Activated CD4-positive, alpha-beta memory T cell treated with anti-CD3 and anti-CD28 coated beads for 36 hours (primary cell): ENCODE measurements around the gene TAOK2. TPM values are rescaled to one million over a fixed set of nuclear protein-coding genes. Genes with fewer than 3 reads are reported as not detected.

ENCODE experiments used
- CTCF ChIA-PET: fragments of 350-600 bp; sonication (Branson Sonifier 250); formaldehyde crosslinking; loops from one replicate; lab custom pipeline; 2021; ENCODE audit warnings: antibody characterized with exemption, inconsistent platforms; lab: Charles Lee
- POLR2A ChIA-PET: fragments of 350-600 bp; sonication (Branson Sonifier 250); formaldehyde crosslinking; loops from one replicate; lab custom pipeline; 2021; ENCODE audit warnings: antibody characterized with exemption; lab: Charles Lee
- DNase-seq: peaks from one replicate; pipeline ENCODE4 v3.0.0-alpha.2; 2020
- H3K27ac Mint-ChIP-seq: one replicate; pipeline ENCODE4 v1.8.0; 2021; ENCODE audit warnings: mixed read lengths
- H3K27me3 Mint-ChIP-seq: one replicate; pipeline ENCODE4 v1.8.0; 2021; ENCODE audit warnings: mixed read lengths
- H3K36me3 Mint-ChIP-seq: one replicate; pipeline ENCODE4 v1.8.0; 2021; ENCODE audit warnings: mixed read lengths
- H3K4me1 Mint-ChIP-seq: one replicate; pipeline ENCODE4 v1.8.0; 2021; ENCODE audit warnings: low read depth, mixed read lengths
- H3K4me3 Mint-ChIP-seq: one replicate; pipeline ENCODE4 v1.8.0; 2021; ENCODE audit warnings: mild to moderate bottlenecking, mixed read lengths
- H3K9me3 Mint-ChIP-seq: one replicate; pipeline ENCODE4 v1.8.0; 2021; ENCODE audit warnings: mixed read lengths
- intact Hi-C: fragments of 100-400 bp; cut with micrococcal nuclease; formaldehyde crosslinking; loops from one replicate; pipeline ENCODE4 v1.15.1; 2023
- total RNA-seq, 2 experiments: library from RNA; stranded (reverse); gene quantifications; one replicate each; pipeline ENCODE4 v1.2.3, GENCODE V29; 2021

TAOK2 gene
- total RNA-seq, 2 experiments from 2014 or later: 27.2 to 28.2 TPM

- no peak for DNase-seq
- intact Hi-C loops: no loop called here
- Mint-ChIP-seq H3K27me3 (no peaks in the 10 kb centered on the region), H3K4me1 (peaks cover 24% of the 10 kb centered on the region), H3K9me3 (peaks cover 6% of the 10 kb centered on the region), H3K27ac (no peak overlapping the region), H3K36me3 (peaks cover 24% of the 10 kb centered on the region), H3K4me3 (no peak overlapping the region)
- ChIA-PET POLR2A (no interaction called here), CTCF (interaction anchor here (0.6 to 2.3 kb wide), 2 partner anchors 35 to 123 kb away, joined by 3 to 5 read pairs; no protein-coding TSS in a partner anchor)
These were observed 2.4 kb upstream of the TAOK2 start for GRCh38 chr16:29971304-29971703.

GRCh38 chr16:29972500-29972899, 1.2 kb upstream of the TAOK2 start:
- CTCF ChIA-PET: interaction anchor here (0.8 to 2.3 kb wide), 7 partner anchors 11 to 165 kb away, joined by 3 to 13 read pairs (median 4); partner anchors contain the start of genes KCTD13, PAGR1 and TMEM219
- Mint-ChIP-seq H3K4me1 (peaks cover 34% of the 10 kb centered on the region), H3K27ac (peak overlapping the region; percentile 67), H3K27me3 (no peaks in the 10 kb centered on the region), H3K36me3 (peaks cover 24% of the 10 kb centered on the region), H3K9me3 (peaks cover 6% of the 10 kb centered on the region), H3K4me3 (no peak overlapping the region)
- POLR2A ChIA-PET: interaction anchor here (1.2 to 2.3 kb wide), 3 partner anchors 8 to 46 kb away, joined by 5 to 25 read pairs (median 13); partner anchors contain the start of genes KCTD13 and TMEM219
- peak; percentile 9 for DNase-seq
- intact Hi-C loops: loop anchor here (2.0 kb wide), 1 partner anchor 46 kb away; the partner anchor contains the start of gene KCTD13

GRCh38 chr16:29972992-29973383, 680 bp upstream of the TAOK2 start:
- Mint-ChIP-seq H3K27me3 (no peaks in the 10 kb centered on the region), H3K4me3 (peak overlapping the region; percentile 89), H3K27ac (peak overlapping the region; percentile 67), H3K36me3 (peaks cover 24% of the 10 kb centered on the region), H3K4me1 (peaks cover 34% of the 10 kb centered on the region), H3K9me3 (peaks cover 6% of the 10 kb centered on the region)
- intact Hi-C loops: loop anchor here (1.0 to 2.0 kb wide), 4 partner anchors 11 to 164 kb away; partner anchors contain the start of genes INO80E, KCTD13 and TMEM219
- ChIA-PET POLR2A (interaction anchor here (0.8 to 2.3 kb wide), 9 partner anchors 9 to 111 kb away, joined by 3 to 25 read pairs (median 5); partner anchors contain the start of genes HIRIP3, INO80E, KCTD13 and TMEM219), CTCF (interaction anchor here (0.6 to 2.3 kb wide), 9 partner anchors 11 to 436 kb away, joined by 3 to 13 read pairs (median 4); partner anchors contain the start of genes KCTD13, PAGR1 and TMEM219)
- DNase-seq: no peak

- Mint-ChIP-seq H3K9me3 (peaks cover 6% of the 10 kb centered on the region), H3K27me3 (no peaks in the 10 kb centered on the region), H3K4me1 (peaks cover 34% of the 10 kb centered on the region), H3K4me3 (peak overlapping the region; percentile 89), H3K36me3 (peaks cover 24% of the 10 kb centered on the region), H3K27ac (peak overlapping the region; percentile 86)
- peak; percentile 43 for DNase-seq
- intact Hi-C loops: no loop called here
- CTCF ChIA-PET: interaction anchor here (1.0 to 1.7 kb wide), 4 partner anchors 57 to 282 kb away, joined by 3 to 6 read pairs (median 3); partner anchors contain the start of gene TLCD3B
- POLR2A ChIA-PET: interaction anchor here (0.6 to 2.3 kb wide), 6 partner anchors 13 to 148 kb away, joined by 3 to 25 read pairs (median 10); partner anchors contain the start of genes ALDOA, HIRIP3, INO80E and KCTD13
These were observed 844 bp downstream of the TAOK2 start for GRCh38 chr16:29974291-29975133.

- DNase-seq: no peak
- intact Hi-C loops: no loop called here
- Mint-ChIP-seq H3K4me3 (peak overlapping the region; percentile 89), H3K36me3 (peaks cover 26% of the 10 kb centered on the region), H3K27me3 (no peaks in the 10 kb centered on the region), H3K4me1 (peaks cover 34% of the 10 kb centered on the region), H3K9me3 (peaks cover 6% of the 10 kb centered on the region), H3K27ac (peak overlapping the region; percentile 86)
- POLR2A ChIA-PET: interaction anchor here (0.8 to 2.3 kb wide), 3 partner anchors 49 to 148 kb away, joined by 5 to 8 read pairs (median 6); partner anchors contain the start of genes ALDOA and KCTD13
- CTCF ChIA-PET: interaction anchor here (1.1 to 2.0 kb wide), 5 partner anchors 14 to 283 kb away, joined by 3 to 6 read pairs (median 4); partner anchors contain the start of genes TLCD3B and TMEM219
These were observed 1.5 kb downstream of the TAOK2 start for GRCh38 chr16:29975134-29975538.

GRCh38 chr16:29975811-29976511, 2.3 kb downstream of the TAOK2 start:
- ChIA-PET POLR2A (interaction anchor here (0.8 to 2.3 kb wide), 3 partner anchors 49 to 158 kb away, joined by 3 to 8 read pairs (median 6); partner anchors contain the start of genes ALDOA and KCTD13), CTCF (interaction anchor here (0.6 to 2.0 kb wide), 7 partner anchors 11 to 275 kb away, joined by 3 to 6 read pairs (median 3); partner anchors contain the start of genes MVP, TLCD3B and TMEM219)
- Mint-ChIP-seq H3K36me3 (peaks cover 30% of the 10 kb centered on the region), H3K9me3 (peaks cover 6% of the 10 kb centered on the region), H3K4me3 (peak overlapping the region; percentile 89), H3K4me1 (peaks cover 34% of the 10 kb centered on the region), H3K27ac (peak overlapping the region; percentile 59), H3K27me3 (no peaks in the 10 kb centered on the region)
- intact Hi-C loops: no loop called here
- no peak for DNase-seq

GRCh38 chr16:29977063-29977825, 3.6 kb downstream of the TAOK2 start:
- no peak overlapping the region for H3K4me3 Mint-ChIP-seq
- peaks cover 6% of the 10 kb centered on the region for H3K9me3 Mint-ChIP-seq
- H3K4me1 Mint-ChIP-seq: peaks cover 34% of the 10 kb centered on the region
- H3K36me3 Mint-ChIP-seq: peaks cover 30% of the 10 kb centered on the region
- ChIA-PET POLR2A (no interaction called here), CTCF (interaction anchor here (1.5 to 2.0 kb wide), 3 partner anchors 16 to 277 kb away, joined by 3 to 5 read pairs (median 5); partner anchors contain the start of genes MVP and TMEM219)
- no peaks in the 10 kb centered on the region for H3K27me3 Mint-ChIP-seq
- no peak for DNase-seq
- no peak overlapping the region for H3K27ac Mint-ChIP-seq
- intact Hi-C loops: no loop called here

GRCh38 chr16:29978081-29978480, 4.4 kb downstream of the TAOK2 start:
- no peak for DNase-seq
- no peaks in the 10 kb centered on the region for H3K27me3 Mint-ChIP-seq
- H3K4me1 Mint-ChIP-seq: peaks cover 31% of the 10 kb centered on the region
- H3K27ac Mint-ChIP-seq: no peak overlapping the region
- peaks cover 32% of the 10 kb centered on the region for H3K36me3 Mint-ChIP-seq
- ChIA-PET POLR2A (no interaction called here), CTCF (interaction anchor here (2.0 kb wide), 1 partner anchor 277 kb away, joined by 5 read pairs; no protein-coding TSS in a partner anchor)
- no peak overlapping the region for H3K4me3 Mint-ChIP-seq
- intact Hi-C loops: no loop called here
- peaks cover 3% of the 10 kb centered on the region for H3K9me3 Mint-ChIP-seq

- H3K27me3 Mint-ChIP-seq: no peaks in the 10 kb centered on the region
- H3K36me3 Mint-ChIP-seq: peaks cover 34% of the 10 kb centered on the region
- no peaks in the 10 kb centered on the region for H3K9me3 Mint-ChIP-seq
- H3K27ac Mint-ChIP-seq: no peak overlapping the region
- ChIA-PET POLR2A (no interaction called here), CTCF (interaction anchor here (2.0 kb wide), 1 partner anchor 278 kb away, joined by 5 read pairs; no protein-coding TSS in a partner anchor)
- H3K4me1 Mint-ChIP-seq: peaks cover 27% of the 10 kb centered on the region
- intact Hi-C loops: no loop called here
- no peak overlapping the region for H3K4me3 Mint-ChIP-seq
- DNase-seq: no peak
These were observed 5.0 kb downstream of the TAOK2 start for GRCh38 chr16:29978564-29979270.
